GM12801 (cell line): Measurements from ENCODE around the gene FOXO1.

Experiments
- CTCF ChIP-seq: IDR thresholded peaks from one replicate; pipeline ENCODE4 v1.5.1; 2011; ENCODE audit warnings: control low read depth; ENCODE audit not compliant: insufficient read length; ENCODE audit errors: extremely low read depth

Gene FOXO1

DNA sequence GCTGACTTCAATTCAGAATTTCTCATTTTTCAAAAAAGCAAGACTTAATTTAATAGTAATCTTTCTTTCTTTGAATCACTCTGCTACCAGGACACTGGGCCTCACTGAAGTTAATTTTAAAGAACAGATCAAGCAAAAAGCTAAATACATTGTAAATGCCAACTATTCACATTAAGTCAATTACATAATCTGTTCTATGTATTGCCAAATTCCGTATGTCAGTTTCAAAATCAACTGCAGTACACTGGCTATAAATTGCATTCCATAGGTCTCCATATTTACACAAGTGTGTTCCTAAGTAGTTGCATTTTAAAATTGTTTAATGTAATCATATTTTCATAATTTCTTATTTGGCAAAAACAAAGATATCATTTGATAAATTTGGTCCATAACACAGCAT is 10.1 kb downstream of the FOXO1 start:
- TF ChIP-seq CTCF, result no peak

GRCh38 chr13:40653527-40654318 is 12.7 kb downstream of the FOXO1 start:
- no peak for TF ChIP-seq CTCF

GRCh38 chr13:40652588-40652940 is 13.9 kb downstream of the FOXO1 start:
- no peak for TF ChIP-seq CTCF

DNA sequence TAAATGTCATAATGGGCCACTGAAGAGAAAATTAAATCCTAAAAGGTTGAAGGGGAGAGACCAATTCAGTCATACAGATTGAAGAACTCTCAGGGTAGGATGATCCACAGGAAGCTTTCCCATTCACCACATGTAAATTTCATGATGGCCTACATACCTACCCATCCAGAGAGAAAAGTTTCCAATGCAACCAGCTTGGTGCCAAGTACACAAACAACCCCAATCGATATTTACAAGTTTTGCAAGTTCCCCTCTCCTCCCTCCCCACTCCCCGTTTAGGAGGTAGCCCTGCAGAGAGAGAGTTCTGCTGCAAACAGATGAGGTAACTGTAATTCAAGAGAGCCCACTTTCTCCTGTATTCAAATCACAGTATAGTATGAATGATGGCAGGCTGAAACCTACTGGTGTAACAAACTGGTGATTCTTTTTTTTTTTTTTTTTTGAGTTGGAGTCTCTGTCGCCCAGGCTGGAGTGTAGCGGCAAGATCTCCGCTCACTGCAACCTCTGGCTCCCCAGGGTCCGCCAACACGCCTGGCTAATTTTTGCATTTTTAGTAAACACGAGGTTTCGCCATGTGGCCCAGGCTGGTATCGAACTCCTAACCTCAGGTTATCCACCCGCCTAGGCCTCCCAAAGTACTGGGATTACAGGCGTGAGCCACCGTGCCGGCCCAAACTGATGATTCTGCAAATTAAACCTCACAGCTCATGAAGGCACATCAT is 14.4 kb downstream of the FOXO1 start:
- TF ChIP-seq CTCF, result no peak

- no peak for TF ChIP-seq CTCF
Observed at GRCh38 chr13:40648841-40649240, 17.6 kb downstream of the FOXO1 start.

- TF ChIP-seq CTCF, result no peak
Observed at GRCh38 chr13:40648040-40648439, 18.4 kb downstream of the FOXO1 start.

- no peak for TF ChIP-seq CTCF
Observed at GRCh38 chr13:40644838-40645604, 21.4 kb downstream of the FOXO1 start.
